ENCODE results near the gene ENTREP3.

Gene ENTREP3

GRCh38 chr1:155263067-155263466 is 7.8 kb upstream of the ENTREP3 start:
- Histone ChIP-seq H3K27ac (replicated peaks) (no peak overlapping the region), H3K4me3 (replicated peaks; ENCODE audit: insufficient read depth, low read length) (no peak overlapping the region), H3K27me3 (ENCODE audit: insufficient read depth, poor library complexity, severe bottlenecking) (no peaks in the 10 kb centered on the region)
- no peak for DNase-seq (ENCODE audit: low read depth in 1 of 2, low spot score in 1 of 2)
- TF ChIP-seq CTCF (IDR thresholded peaks at IDR 0.05; ENCODE audit: insufficient read depth, low read length) (no peak), POLR2AphosphoS5 (IDR thresholded peaks at IDR 0.05; ENCODE audit: low read depth) (no peak), SPI1 (IDR thresholded peaks at IDR 0.05; ENCODE audit: borderline replicate concordance, low read depth) (no peak), REST (IDR thresholded peaks at IDR 0.05; ENCODE audit: insufficient replicate concordance, low read depth) (no peak), GABPA (IDR thresholded peaks at IDR 0.05; ENCODE audit: low read depth) (no peak)

GRCh38 chr1:155261852-155262673 is 6.8 kb upstream of the ENTREP3 start, which contains the start of gene SCAMP3:
SCAMP3 (minus strand) TSS chr1:155262360; CDS start chr1:155262151, 209 bp downstream.
- Histone ChIP-seq H3K27me3 (ENCODE audit: insufficient read depth, poor library complexity, severe bottlenecking) (no peaks in the 10 kb centered on the region), H3K27ac (replicated peaks) (peak within 1 kb of the TSS; percentile 80), H3K4me3 (replicated peaks; ENCODE audit: insufficient read depth, low read length) (peak within 1 kb of the TSS; percentile 82)
- peak; percentile 98 for DNase-seq (ENCODE audit: low read depth in 1 of 2, low spot score in 1 of 2)
- TF ChIP-seq CTCF (IDR thresholded peaks at IDR 0.05; ENCODE audit: insufficient read depth, low read length): no peak
- no peak for TF ChIP-seq REST (IDR thresholded peaks at IDR 0.05; ENCODE audit: insufficient replicate concordance, low read depth)
- TF ChIP-seq POLR2AphosphoS5 (IDR thresholded peaks at IDR 0.05; ENCODE audit: low read depth): peak; percentile 93
- peak; percentile 81; the same call in 1 of the 2 replicates for TF ChIP-seq SPI1 (IDR thresholded peaks at IDR 0.05; ENCODE audit: borderline replicate concordance, low read depth)
- peak; percentile 64 for TF ChIP-seq GABPA (IDR thresholded peaks at IDR 0.05; ENCODE audit: low read depth)

DNA sequence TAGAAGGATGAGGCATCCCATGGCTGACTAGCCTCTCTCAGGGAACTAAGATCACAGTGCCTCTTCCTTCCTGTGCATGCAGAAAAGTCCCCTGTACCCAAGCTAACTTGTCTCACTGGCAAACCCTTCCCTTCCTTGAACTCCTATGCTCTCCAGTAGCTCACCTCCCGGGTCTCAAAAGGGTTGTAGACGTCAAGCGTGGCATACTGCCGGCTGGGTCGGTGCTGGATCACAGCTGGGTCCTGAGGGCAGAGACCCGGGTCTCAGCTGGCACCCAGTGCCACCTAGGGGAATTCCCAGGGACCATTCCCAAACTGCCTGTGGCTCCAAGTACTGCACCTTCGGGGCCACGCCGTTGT is 6.2 kb upstream of the ENTREP3 start:
- TF ChIP-seq CTCF (IDR thresholded peaks at IDR 0.05; ENCODE audit: insufficient read depth, low read length) (no peak), GABPA (IDR thresholded peaks at IDR 0.05; ENCODE audit: low read depth) (peak; percentile 75)
- no peaks in the 10 kb centered on the region for H3K27me3 ChIP-seq (ENCODE audit: insufficient read depth, poor library complexity, severe bottlenecking)
- peak in 1 of 2 experiments; percentile 26 for DNase-seq (ENCODE audit: low read depth in 1 of 2, low spot score in 1 of 2)
- peak overlapping the region; percentile 82 for H3K4me3 ChIP-seq (replicated peaks; ENCODE audit: insufficient read depth, low read length)
- H3K27ac ChIP-seq (replicated peaks): peak overlapping the region; percentile 80
